ENCODE measurements around the gene SLC2A9. TPM values are rescaled to one million over a fixed set of nuclear protein-coding genes. Genes with fewer than 3 reads are reported as not detected.

SLC2A9 gene
- total and polyA plus RNA-seq, 2 of the 13 experiments (the other 11 are each of a cell fraction or from before 2014, with no cell fraction given) = 36.2 to 42.3 TPM

- BruUV-seq (replicated peaks) = no TSS peak
- no peak overlapping the region for H2AFZ ChIP-seq (ENCODE audit: low read length)
- no peak for DNase-seq (ENCODE audit: low spot score)
- no peak overlapping the region for H3K9ac ChIP-seq (ENCODE audit: insufficient read depth, low read depth, low read length)
- no peak for ATAC-seq
- H3K4me1 ChIP-seq (ENCODE audit: insufficient read depth, low read length) = no peaks in the 10 kb centered on the region
- TF ChIP-seq SMAD3 (CRISPR knock-in tag; IDR thresholded peaks at IDR 0.05) (no peak), TEAD2 (CRISPR knock-in tag; IDR thresholded peaks at IDR 0.05) (no peak), ZNF768 (CRISPR knock-in tag; IDR thresholded peaks at IDR 0.05) (no peak), MXI1 (IDR thresholded peaks at IDR 0.05; ENCODE audit: borderline replicate concordance, low read depth, low read length) (no peak), NKX3-1 (CRISPR knock-in tag; IDR thresholded peaks at IDR 0.05) (no peak), GABPB1 (CRISPR knock-in tag; IDR thresholded peaks at IDR 0.05) (no peak), DMTF1 (CRISPR knock-in tag; IDR thresholded peaks at IDR 0.05) (no peak)
- in situ Hi-C loops (cut with HindIII; ENCODE audit: extremely low pct_ligation_motif_present, low pct_unique_long_range_greater_than_20kb) = no loop called here
- H3K79me2 ChIP-seq (ENCODE audit: insufficient read depth, low read length) = no peaks in the 10 kb centered on the region
- no peak for FAIRE-seq
- no peak overlapping the region for H3K4me3 ChIP-seq (replicated peaks in 1 of 3; ENCODE audit: insufficient read depth in 1 of 3, low read depth in 2 of 3, low read length in 3 of 3)
- POLR2A ChIA-PET = no interaction called here
- peaks cover 8 to 32% of the 10 kb centered on the region in 2 experiments for H3K36me3 ChIP-seq (replicated peaks in 1 of 2; ENCODE audit: control insufficient read depth in 1 of 2, insufficient read depth in 2 of 2, low read length in 2 of 2)
- H3K9me3 ChIP-seq (ENCODE audit: low read length) = no peaks in the 10 kb centered on the region
- no peak overlapping the region for H3K27ac ChIP-seq (ENCODE audit: extremely low read length, insufficient read depth, low read length)
- CTCF ChIA-PET (ENCODE audit: low intra/inter-chr PET ratio, low total read pairs) = no interaction called here
- intact Hi-C loops (cut with micrococcal nuclease; ENCODE audit: unreplicated experiment) = no loop called here
- 92% methylated on average over 2 of the region's 2 CpGs for WGBS (ENCODE audit: low lambda C conversion rate)
- H3K4me2 ChIP-seq (ENCODE audit: low read depth, low read length) = no peak overlapping the region
- 0 out of 2 replicates have a peak, but pooled peaks cover 4% of the 10 kb centered on the region for H4K20me1 ChIP-seq (ENCODE audit: insufficient read depth, low read length)
- no peaks in the 10 kb centered on the region for H3K27me3 ChIP-seq (ENCODE audit: control insufficient read depth in 1 of 2, insufficient read depth in 2 of 2, low read length in 2 of 2)
These were observed 171.8 kb downstream of the SLC2A9 start for GRCh38 chr4:9849538-9849920.

All from HepG2 (cell line).